ENCODE measurements around the gene GSG1L.

DNA sequence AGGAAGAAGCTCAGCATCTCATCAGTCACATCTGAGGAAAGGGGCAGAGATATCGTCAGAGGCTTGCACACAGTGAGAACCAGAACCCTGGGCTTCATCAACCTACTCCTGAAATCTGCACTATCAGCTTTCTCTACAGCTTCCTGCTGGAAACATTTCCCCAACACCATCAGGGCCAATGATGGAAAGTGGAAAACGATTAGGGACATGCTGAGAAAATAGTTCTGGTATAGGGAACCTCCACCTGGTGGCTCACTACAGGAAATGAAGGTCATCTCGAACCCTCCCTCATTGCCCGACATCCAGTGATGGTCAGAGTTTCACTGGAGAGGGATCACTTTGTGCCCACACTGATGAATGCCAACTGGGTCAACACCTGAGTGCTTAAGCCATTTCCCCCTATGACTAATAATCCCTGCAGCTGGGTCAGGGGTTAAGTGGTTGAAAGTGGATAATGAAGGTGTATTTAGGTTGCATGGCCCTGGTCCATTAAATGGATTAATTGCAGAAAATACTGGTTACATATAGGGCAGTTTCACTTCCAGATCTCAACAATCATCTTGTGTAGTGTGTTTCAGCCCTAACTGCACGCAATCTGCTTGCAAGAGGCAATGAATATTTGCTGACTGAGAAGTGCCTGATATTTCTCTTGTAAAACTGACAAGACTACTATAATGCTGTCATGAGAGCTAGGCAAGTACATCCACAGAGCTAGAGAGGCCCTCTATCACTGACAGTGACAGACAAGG, 43.1 kb upstream of the GSG1L start:
- TF ChIP-seq, protein P1, sequence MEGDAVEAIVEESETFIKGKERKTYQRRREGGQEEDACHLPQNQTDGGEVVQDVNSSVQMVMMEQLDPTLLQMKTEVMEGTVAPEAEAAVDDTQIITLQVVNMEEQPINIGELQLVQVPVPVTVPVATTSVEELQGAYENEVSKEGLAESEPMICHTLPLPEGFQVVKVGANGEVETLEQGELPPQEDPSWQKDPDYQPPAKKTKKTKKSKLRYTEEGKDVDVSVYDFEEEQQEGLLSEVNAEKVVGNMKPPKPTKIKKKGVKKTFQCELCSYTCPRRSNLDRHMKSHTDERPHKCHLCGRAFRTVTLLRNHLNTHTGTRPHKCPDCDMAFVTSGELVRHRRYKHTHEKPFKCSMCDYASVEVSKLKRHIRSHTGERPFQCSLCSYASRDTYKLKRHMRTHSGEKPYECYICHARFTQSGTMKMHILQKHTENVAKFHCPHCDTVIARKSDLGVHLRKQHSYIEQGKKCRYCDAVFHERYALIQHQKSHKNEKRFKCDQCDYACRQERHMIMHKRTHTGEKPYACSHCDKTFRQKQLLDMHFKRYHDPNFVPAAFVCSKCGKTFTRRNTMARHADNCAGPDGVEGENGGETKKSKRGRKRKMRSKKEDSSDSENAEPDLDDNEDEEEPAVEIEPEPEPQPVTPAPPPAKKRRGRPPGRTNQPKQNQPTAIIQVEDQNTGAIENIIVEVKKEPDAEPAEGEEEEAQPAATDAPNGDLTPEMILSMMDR (optimal IDR thresholded peaks at IDR 0.05 in 1 of 3, IDR thresholded peaks at IDR 0.05 in 1 of 3, conservative IDR thresholded peaks at IDR 0.05 in 1 of 3; ENCODE audit: extremely low read depth in 1 of 3, insufficient read depth in 2 of 3, low read length in 3 of 3), result no peak
- no peak for TF ChIP-seq EZH2 (IDR thresholded peaks at IDR 0.05; ENCODE audit: low read length)

Measured in keratinocyte (primary cell).